Measurements from ENCODE around the gene RNF166. TPM values are rescaled to one million over a fixed set of nuclear protein-coding genes. Genes with fewer than 3 reads are reported as not detected.

Gene RNF166
- total RNA-seq, 1 experiment from 2014 or later, result 46.2 TPM

DNA sequence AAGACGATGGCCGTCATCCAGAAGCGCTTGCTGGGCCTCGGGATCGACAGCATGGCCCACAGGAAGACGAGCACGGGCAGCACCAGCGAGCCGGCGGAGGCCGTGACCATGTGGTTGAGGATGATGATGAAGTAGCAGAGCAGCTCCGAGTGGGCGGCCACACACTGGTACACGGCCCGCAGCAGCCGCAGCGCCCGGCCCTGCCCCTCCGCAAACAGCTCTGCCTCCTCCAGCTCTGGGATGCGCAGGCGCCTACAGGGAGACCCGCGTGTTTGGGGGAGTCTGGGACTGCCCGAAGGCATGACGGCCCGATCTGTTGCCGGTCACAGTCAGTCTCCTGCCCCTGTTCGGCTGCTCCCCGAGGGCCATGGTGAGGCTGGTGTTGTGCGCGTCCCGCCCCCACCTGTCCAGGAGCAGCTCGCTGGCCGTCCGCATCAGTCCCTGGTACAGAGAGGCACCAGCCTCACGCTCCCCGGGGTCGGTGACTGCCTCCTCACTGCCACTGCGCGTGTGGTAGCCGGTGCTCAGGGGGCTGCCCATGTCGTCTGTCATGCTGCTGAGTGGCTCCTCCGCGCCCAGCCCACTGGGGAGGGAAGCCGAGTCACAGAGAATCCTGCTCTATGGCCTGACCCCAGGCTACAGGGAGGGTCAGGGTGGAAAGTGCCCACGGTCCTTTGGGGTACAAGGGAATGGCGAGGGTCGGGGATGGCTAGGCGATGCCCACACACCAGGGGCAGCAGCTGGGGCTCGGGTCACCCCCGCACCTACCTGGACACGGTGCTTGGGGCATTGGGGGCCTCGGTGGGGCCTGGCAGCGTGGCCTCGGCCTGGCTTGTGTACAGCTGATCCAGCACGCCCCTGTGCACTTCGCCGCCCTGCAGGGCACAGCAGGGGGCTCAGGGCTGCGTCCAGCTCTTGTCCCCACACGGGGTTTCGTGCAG, 15.9 kb upstream of the RNF166 start:
- H3K9me3 Mint-ChIP-seq, result no peaks in the 10 kb centered on the region
- ATAC-seq, result no peak
- no peak for DNase-seq (ENCODE audit: low spot score)
- H3K4me3 Mint-ChIP-seq, result no peak overlapping the region
- peaks cover 9% of the 10 kb centered on the region for H3K36me3 Mint-ChIP-seq
- TF ChIP-seq, protein P1, sequence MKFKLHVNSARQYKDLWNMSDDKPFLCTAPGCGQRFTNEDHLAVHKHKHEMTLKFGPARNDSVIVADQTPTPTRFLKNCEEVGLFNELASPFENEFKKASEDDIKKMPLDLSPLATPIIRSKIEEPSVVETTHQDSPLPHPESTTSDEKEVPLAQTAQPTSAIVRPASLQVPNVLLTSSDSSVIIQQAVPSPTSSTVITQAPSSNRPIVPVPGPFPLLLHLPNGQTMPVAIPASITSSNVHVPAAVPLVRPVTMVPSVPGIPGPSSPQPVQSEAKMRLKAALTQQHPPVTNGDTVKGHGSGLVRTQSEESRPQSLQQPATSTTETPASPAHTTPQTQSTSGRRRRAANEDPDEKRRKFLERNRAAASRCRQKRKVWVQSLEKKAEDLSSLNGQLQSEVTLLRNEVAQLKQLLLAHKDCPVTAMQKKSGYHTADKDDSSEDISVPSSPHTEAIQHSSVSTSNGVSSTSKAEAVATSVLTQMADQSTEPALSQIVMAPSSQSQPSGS (CRISPR knock-in tag; IDR thresholded peaks at IDR 0.05; ENCODE audit: borderline replicate concordance, low read depth), result no peak
- TF ChIP-seq PRRX2 (CRISPR knock-in tag; IDR thresholded peaks at IDR 0.05), result no peak
- no peak for TF ChIP-seq FOXP1 (CRISPR knock-in tag; IDR thresholded peaks at IDR 0.05; ENCODE audit: borderline replicate concordance)
- no peak for TF ChIP-seq NR1H2 (CRISPR knock-in tag; IDR thresholded peaks at IDR 0.05)
- TF ChIP-seq GABPB1 (CRISPR knock-in tag; IDR thresholded peaks at IDR 0.05), result no peak
- TF ChIP-seq NR3C1 (CRISPR knock-in tag; conservative IDR thresholded peaks at IDR 0.05; ENCODE audit: low read depth), result no peak
- no peak for TF ChIP-seq ZNF138 (CRISPR knock-in tag; conservative IDR thresholded peaks at IDR 0.05)
- no peaks in the 10 kb centered on the region for H3K27me3 Mint-ChIP-seq (ENCODE audit: low read depth)
- no peaks in the 10 kb centered on the region for H3K4me1 Mint-ChIP-seq
- H3K27ac Mint-ChIP-seq, result no peak overlapping the region
- POLR2A ChIA-PET, result no interaction called here
- CTCF ChIA-PET, result interaction anchor here (0.6 to 5.1 kb wide), 6 partner anchors 15 to 163 kb away, joined by 3 to 41 read pairs (median 4); partner anchors contain the start of gene MVD

GRCh38 chr16:88721236-88721635, 15.0 kb upstream of the RNF166 start:
- Mint-ChIP-seq H3K36me3 (peaks cover 12% of the 10 kb centered on the region), H3K27me3 (ENCODE audit: low read depth) (no peaks in the 10 kb centered on the region), H3K9me3 (no peaks in the 10 kb centered on the region), H3K27ac (no peak overlapping the region), H3K4me1 (no peaks in the 10 kb centered on the region), H3K4me3 (no peak overlapping the region)
- no peak for TF ChIP-seq NR2C2 (CRISPR knock-in tag; IDR thresholded peaks at IDR 0.05)
- TF ChIP-seq ZNF138 (CRISPR knock-in tag; conservative IDR thresholded peaks at IDR 0.05), result no peak
- ChIA-PET CTCF (interaction anchor here (5.1 kb wide), 1 partner anchor 16 kb away, joined by 41 read pairs; no protein-coding TSS in a partner anchor), POLR2A (no interaction called here)
- ATAC-seq (no peak), DNase-seq (ENCODE audit: low spot score) (no peak)

DNA sequence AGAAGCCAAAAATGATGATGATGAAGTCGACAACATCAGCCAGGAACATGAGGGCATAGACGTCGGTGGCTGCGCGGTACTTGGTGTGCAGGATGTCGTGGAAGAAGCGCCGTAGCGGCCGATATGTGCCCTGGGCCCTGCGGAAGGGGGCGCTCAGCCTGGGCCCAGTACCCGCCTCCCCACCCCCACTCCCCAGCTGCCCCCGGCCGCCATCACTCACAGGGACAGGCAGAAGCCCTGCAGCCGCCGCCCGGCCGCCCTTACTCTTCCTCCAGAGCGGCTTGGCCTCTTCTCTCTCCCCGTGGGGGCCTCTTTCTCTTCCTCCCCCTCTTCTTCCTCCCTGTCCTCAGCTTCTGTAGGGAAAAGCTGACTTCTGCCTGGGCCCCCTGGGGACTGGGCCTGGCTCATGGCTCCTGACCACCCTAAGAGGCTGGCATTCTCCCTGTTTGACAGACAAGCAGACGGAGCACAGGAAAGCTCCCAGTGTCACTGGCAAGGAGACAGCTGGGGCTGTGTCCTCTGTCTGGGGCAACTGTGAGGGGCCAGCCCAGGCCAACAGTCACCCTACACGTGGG, 14.3 kb upstream of the RNF166 start:
- H3K27ac Mint-ChIP-seq, result no peak overlapping the region
- TF ChIP-seq ERG (CRISPR knock-in tag; IDR thresholded peaks at IDR 0.05), result no peak
- no peak for TF ChIP-seq SP1 (CRISPR knock-in tag; conservative IDR thresholded peaks at IDR 0.05)
- TF ChIP-seq GABPB1 (CRISPR knock-in tag; IDR thresholded peaks at IDR 0.05), result no peak
- TF ChIP-seq TP53 (CRISPR knock-in tag; IDR thresholded peaks at IDR 0.05), result no peak
- TF ChIP-seq NFYB (CRISPR knock-in tag; conservative IDR thresholded peaks at IDR 0.05; ENCODE audit: low read depth), result no peak
- TF ChIP-seq JAZF1 (CRISPR knock-in tag; IDR thresholded peaks at IDR 0.05), result no peak
- no peak overlapping the region for H3K4me3 Mint-ChIP-seq
- DNase-seq (ENCODE audit: low spot score) (no peak), ATAC-seq (no peak)
- no peaks in the 10 kb centered on the region for H3K9me3 Mint-ChIP-seq
- no peaks in the 10 kb centered on the region for H3K27me3 Mint-ChIP-seq (ENCODE audit: low read depth)
- peaks cover 12% of the 10 kb centered on the region for H3K36me3 Mint-ChIP-seq
- CTCF ChIA-PET, result interaction anchor here (5.1 kb wide), 1 partner anchor 17 kb away, joined by 41 read pairs; no protein-coding TSS in a partner anchor
- POLR2A ChIA-PET, result no interaction called here
- no peaks in the 10 kb centered on the region for H3K4me1 Mint-ChIP-seq

DNA sequence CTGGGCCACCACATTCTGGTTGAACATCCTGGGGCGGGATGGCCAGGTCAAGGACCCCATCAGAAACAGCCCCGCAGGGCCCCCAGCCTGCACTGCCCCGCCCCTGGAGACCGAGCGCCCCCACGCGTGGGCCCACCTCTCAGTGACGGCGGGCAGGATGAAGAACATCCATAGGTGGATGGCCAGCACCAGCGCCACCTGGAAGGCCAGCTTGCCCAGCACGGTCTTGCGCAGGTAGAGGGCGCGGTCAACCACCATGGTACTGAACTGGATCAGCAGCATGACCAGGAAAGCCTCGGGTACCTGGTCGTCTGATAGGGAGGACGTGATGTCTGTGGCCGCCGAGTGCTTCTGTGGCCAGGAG, 13.7 kb upstream of the RNF166 start:
- ATAC-seq (no peak), DNase-seq (ENCODE audit: low spot score) (no peak)
- Mint-ChIP-seq H3K27me3 (ENCODE audit: low read depth) (no peaks in the 10 kb centered on the region), H3K36me3 (peaks cover 12% of the 10 kb centered on the region), H3K9me3 (no peaks in the 10 kb centered on the region), H3K4me1 (no peaks in the 10 kb centered on the region), H3K27ac (no peak overlapping the region), H3K4me3 (no peak overlapping the region)
- no peak for TF ChIP-seq CREM (CRISPR knock-in tag; IDR thresholded peaks at IDR 0.05)
- no peak for TF ChIP-seq CREB1 (CRISPR knock-in tag; IDR thresholded peaks at IDR 0.05)
- no peak for TF ChIP-seq PRRX2 (CRISPR knock-in tag; IDR thresholded peaks at IDR 0.05)
- no peak for TF ChIP-seq GRHL2 (CRISPR knock-in tag; IDR thresholded peaks at IDR 0.05; ENCODE audit: insufficient replicate concordance, severe bottlenecking)
- TF ChIP-seq, protein P1 (CRISPR knock-in tag; IDR thresholded peaks at IDR 0.05; ENCODE audit: borderline replicate concordance, low read depth), result no peak
- no peak for TF ChIP-seq ATF3 (CRISPR knock-in tag; conservative IDR thresholded peaks at IDR 0.05)
- no peak for TF ChIP-seq TEAD4 (CRISPR knock-in tag; IDR thresholded peaks at IDR 0.05)
- no peak for TF ChIP-seq RORB (CRISPR knock-in tag; IDR thresholded peaks at IDR 0.05)
- ChIA-PET POLR2A (no interaction called here), CTCF (interaction anchor here (5.1 kb wide), 1 partner anchor 17 kb away, joined by 41 read pairs; no protein-coding TSS in a partner anchor)

All from WTC11 (cell line).